Colon (tissue), 2 donors: ENCODE data around the gene SLC22A7.

Experiments used
- FAIRE-seq: peaks from 2 replicates; lab custom pipeline; 2012; peaks lifted over from hg19 to GRCh38; lab: Jason Lieb, UNC
- donor health status: control.
- donor health status: control.

SLC22A7 gene

GRCh38 chr6:43283514-43283901, 14.6 kb upstream of the SLC22A7 start:
- FAIRE-seq: no peak

GRCh38 chr6:43283905-43284304, 14.2 kb upstream of the SLC22A7 start:
- no peak for FAIRE-seq

GRCh38 chr6:43284991-43285781, 12.9 kb upstream of the SLC22A7 start:
- FAIRE-seq: no peak

- FAIRE-seq: no peak
Measured at GRCh38 chr6:43285832-43286231, 12.2 kb upstream of the SLC22A7 start.

GRCh38 chr6:43286456-43286979, 11.5 kb upstream of the SLC22A7 start:
- no peak for FAIRE-seq

GRCh38 chr6:43286980-43287716, 10.9 kb upstream of the SLC22A7 start:
- no peak for FAIRE-seq

GRCh38 chr6:43287717-43288679, 10.1 kb upstream of the SLC22A7 start:
- FAIRE-seq: no peak

- FAIRE-seq: no peak
Measured at GRCh38 chr6:43290339-43290904, 7.6 kb upstream of the SLC22A7 start.

- FAIRE-seq: no peak
Measured at GRCh38 chr6:43290905-43291355, 7.1 kb upstream of the SLC22A7 start.

GRCh38 chr6:43291708-43292107, 6.4 kb upstream of the SLC22A7 start:
- no peak for FAIRE-seq

- FAIRE-seq: no peak
Measured at GRCh38 chr6:43292341-43292740, 5.7 kb upstream of the SLC22A7 start.

- FAIRE-seq: no peak
Measured at GRCh38 chr6:43292763-43293318, 5.2 kb upstream of the SLC22A7 start.

- no peak for FAIRE-seq
Measured at GRCh38 chr6:43293698-43294097, 4.4 kb upstream of the SLC22A7 start.

GRCh38 chr6:43294536-43294935, 3.5 kb upstream of the SLC22A7 start:
- no peak for FAIRE-seq

- no peak for FAIRE-seq
Measured at GRCh38 chr6:43295456-43295855, 2.6 kb upstream of the SLC22A7 start.

GRCh38 chr6:43296780-43297497, 1.1 kb upstream of the SLC22A7 start:
- no peak for FAIRE-seq

- no peak for FAIRE-seq
Measured at GRCh38 chr6:43298565-43299337, 691 bp downstream of the SLC22A7 start.

GRCh38 chr6:43299338-43300293, 1.6 kb downstream of the SLC22A7 start:
- no peak for FAIRE-seq
